Upper lobe of left lung (tissue), 4 donors: Measurements from ENCODE around the gene BOLA3.

ENCODE experiments used
- CTCF ChIP-seq, 6 experiments: fragments of 450-650 bp in 4 of 6; fragments of 200-600 bp in 2 of 6; sonication (generic) in 2 of 6; IDR thresholded peaks; one replicate each; pipeline ENCODE4 v1.5.1; 2016 to 2019; ENCODE audit warnings: antibody characterized with exemption in 6 of 6
- POLR2A ChIP-seq, 4 donors: fragments of 450-650 bp; IDR thresholded peaks; one replicate each; pipeline ENCODE4 v1.5.1; 2016 to 2017; ENCODE audit warnings: antibody characterized with exemption in 4 of 4, mild to moderate bottlenecking in 2 of 4

- TF ChIP-seq CTCF (IDR thresholded peaks at IDR 0.05) (no peak), POLR2A (IDR thresholded peaks at IDR 0.05) (no peak)
Measured at GRCh38 chr2:74094291-74094690, 53.4 kb downstream of the BOLA3 start.
